ENCODE results near the gene TSR1. TPM values are rescaled to one million over a fixed set of nuclear protein-coding genes. Genes with fewer than 3 reads are reported as not detected.

TSR1 gene
- total and polyA plus RNA-seq, 9 of the 15 experiments (the other 6 are each of a cell fraction or from before 2014, with no cell fraction given): 16.4 to 87.5 (median 55.2) TPM

GRCh38 chr17:2336215-2336851 is at the start of gene TSR1 (continued):
- TF ChIP-seq RNF219 (CRISPR knock-in tag; IDR thresholded peaks at IDR 0.05) (no peak), MECOM (CRISPR knock-in tag; IDR thresholded peaks at IDR 0.05) (no peak), ZBTB34 (CRISPR knock-in tag; IDR thresholded peaks at IDR 0.05) (no peak), OTX1 (CRISPR knock-in tag; IDR thresholded peaks at IDR 0.05) (no peak), TAF7 (tag; IDR thresholded peaks at IDR 0.05) (peak; percentile 48), HDAC1 (IDR thresholded peaks at IDR 0.05) (peak in 1 of 2 experiments; percentile 96; a peak in 2 of 4 replicates), TRIM24 (IDR thresholded peaks at IDR 0.05) (peak in 1 of 2 experiments; percentile 10; a peak in 1 of 4 replicates), MAX (CRISPR knock-in tag; IDR thresholded peaks at IDR 0.05) (peak; percentile 89), RERE (CRISPR knock-in tag; IDR thresholded peaks at IDR 0.05; ENCODE audit: borderline replicate concordance) (no peak), EGR1 (conservative IDR thresholded peaks at IDR 0.05) (0 out of 2 replicates have a peak, but pooled peaks have one; percentile 30), GATA2 (CRISPR knock-in tag; IDR thresholded peaks at IDR 0.05) (no peak), PHF20 (IDR thresholded peaks at IDR 0.05; ENCODE audit: partially characterized antibody) (peak; percentile 96), ZNF449 (CRISPR knock-in tag; IDR thresholded peaks at IDR 0.05) (no peak), NCOA6 (IDR thresholded peaks at IDR 0.05) (no peak), HMG20B (CRISPR knock-in tag; IDR thresholded peaks at IDR 0.05) (no peak), HDAC6 (IDR thresholded peaks at IDR 0.05; ENCODE audit: low read depth, low read length) (no peak), ZNF174 (CRISPR knock-in tag; IDR thresholded peaks at IDR 0.05) (no peak)
